ENCODE results near the gene RBM23.

The RBM23 gene

GRCh38 chr14:22850944-22851764 is 67.8 kb downstream of the RBM23 start:
- H3K27ac ChIP-seq (ENCODE audit: extremely low read depth, low read depth, low read length), result no peak overlapping the region
- H3K4me1 ChIP-seq (ENCODE audit: control insufficient read depth, insufficient read depth, low read length), result no peaks in the 10 kb centered on the region
- no peaks in the 10 kb centered on the region for H3K9me3 ChIP-seq (ENCODE audit: control insufficient read depth, insufficient read depth, low read depth, low read length)
- ChIA-PET CTCF (interaction anchor here (0.6 to 9.7 kb wide), 13 partner anchors 12 to 379 kb away, joined by 3 to 115 read pairs (median 7); partner anchors contain the start of genes MRPL52 and SLC7A7), POLR2A (interaction anchor here (0.7 to 1.4 kb wide), 3 partner anchors 10 to 26 kb away, joined by 3 to 5 read pairs (median 3); no protein-coding TSS in a partner anchor)
- TF ChIP-seq ZNF19 (tag by site-specific recombination; IDR thresholded peaks at IDR 0.05; ENCODE audit: low read depth) (no peak), ZNF121 (tag by site-specific recombination; IDR thresholded peaks at IDR 0.05) (no peak), BCL11B (tag by site-specific recombination; IDR thresholded peaks at IDR 0.05; ENCODE audit: low read depth) (no peak), ZNF211 (tag by site-specific recombination; IDR thresholded peaks at IDR 0.05; ENCODE audit: low read depth) (no peak), ZXDB (tag by site-specific recombination; IDR thresholded peaks at IDR 0.05) (no peak), ZNF311 (tag by site-specific recombination; IDR thresholded peaks at IDR 0.05; ENCODE audit: borderline replicate concordance) (no peak), ZNF302 (tag by site-specific recombination; IDR thresholded peaks at IDR 0.05; ENCODE audit: low read depth) (no peak), ZNF626 (tag by site-specific recombination; IDR thresholded peaks at IDR 0.05) (no peak), ZNF138 (tag by site-specific recombination; IDR thresholded peaks at IDR 0.05; ENCODE audit: borderline replicate concordance) (no peak)
- no peak overlapping the region for H3K4me3 ChIP-seq (ENCODE audit: low read depth, low read length)
- no peaks in the 10 kb centered on the region for H3K36me3 ChIP-seq (ENCODE audit: control insufficient read depth in 2 of 2, insufficient read depth in 1 of 2, low read length in 2 of 2)

- H3K4me3 ChIP-seq (ENCODE audit: low read depth, low read length), result no peak overlapping the region
- TF ChIP-seq IKZF3 (tag by site-specific recombination; IDR thresholded peaks at IDR 0.05) (no peak), ZSCAN30 (tag by site-specific recombination; IDR thresholded peaks at IDR 0.05) (no peak), PBX3 (CRISPR knock-in tag; IDR thresholded peaks at IDR 0.05) (no peak), INSM2 (tag by site-specific recombination; IDR thresholded peaks at IDR 0.05) (no peak), KLF7 (tag by site-specific recombination; IDR thresholded peaks at IDR 0.05; ENCODE audit: borderline replicate concordance) (no peak), ZNF133 (tag by site-specific recombination; IDR thresholded peaks at IDR 0.05) (no peak), ZNF341 (tag by site-specific recombination; IDR thresholded peaks at IDR 0.05; ENCODE audit: low read depth) (no peak), AEBP2 (tag by site-specific recombination; IDR thresholded peaks at IDR 0.05; ENCODE audit: borderline replicate concordance) (no peak), ZNF621 (tag by site-specific recombination; IDR thresholded peaks at IDR 0.05) (no peak), ZIC2 (tag by site-specific recombination; IDR thresholded peaks at IDR 0.05) (peak; percentile 70), ZNF366 (tag by site-specific recombination; conservative IDR thresholded peaks at IDR 0.05) (no peak), ZFP3 (tag by site-specific recombination; IDR thresholded peaks at IDR 0.05; ENCODE audit: low read depth) (no peak), ZNF211 (tag by site-specific recombination; IDR thresholded peaks at IDR 0.05; ENCODE audit: low read depth) (no peak), GLIS1 (tag by site-specific recombination; IDR thresholded peaks at IDR 0.05) (peak; percentile 96), ZFP37 (tag by site-specific recombination; IDR thresholded peaks at IDR 0.05) (no peak), PRDM10 (tag by site-specific recombination; IDR thresholded peaks at IDR 0.05) (0 out of 2 replicates have a peak, but pooled peaks have one; percentile 30), ZBTB48 (tag by site-specific recombination; IDR thresholded peaks at IDR 0.05) (peak; percentile 58), ZNF266 (tag by site-specific recombination; IDR thresholded peaks at IDR 0.05; ENCODE audit: low read depth) (no peak)
- no peaks in the 10 kb centered on the region for H3K4me1 ChIP-seq (ENCODE audit: control insufficient read depth, insufficient read depth, low read length)
- no peaks in the 10 kb centered on the region for H3K9me3 ChIP-seq (ENCODE audit: control insufficient read depth, insufficient read depth, low read depth, low read length)
- H3K27ac ChIP-seq (ENCODE audit: extremely low read depth, low read depth, low read length), result no peak overlapping the region
- no peaks in the 10 kb centered on the region for H3K36me3 ChIP-seq (ENCODE audit: control insufficient read depth in 2 of 2, insufficient read depth in 1 of 2, low read length in 2 of 2)
- ChIA-PET POLR2A (no interaction called here), CTCF (interaction anchor here (1.0 to 9.7 kb wide), 5 partner anchors 26 to 294 kb away, joined by 3 to 115 read pairs (median 7); no protein-coding TSS in a partner anchor)
Measured at GRCh38 chr14:22849212-22849819, 69.6 kb downstream of the RBM23 start.
